Measurements from ENCODE around the gene UBE3D. TPM values are rescaled to one million over a fixed set of nuclear protein-coding genes. Genes with fewer than 3 reads are reported as not detected.
"Not testable (repeated sequence)": the region's sequence is repeated elsewhere in the genome, so short reads cannot be mapped to it uniquely, and the experiment has no call there.

The UBE3D gene
- total RNA-seq, 1 donor from 2014 or later = 10.3 TPM

DNA sequence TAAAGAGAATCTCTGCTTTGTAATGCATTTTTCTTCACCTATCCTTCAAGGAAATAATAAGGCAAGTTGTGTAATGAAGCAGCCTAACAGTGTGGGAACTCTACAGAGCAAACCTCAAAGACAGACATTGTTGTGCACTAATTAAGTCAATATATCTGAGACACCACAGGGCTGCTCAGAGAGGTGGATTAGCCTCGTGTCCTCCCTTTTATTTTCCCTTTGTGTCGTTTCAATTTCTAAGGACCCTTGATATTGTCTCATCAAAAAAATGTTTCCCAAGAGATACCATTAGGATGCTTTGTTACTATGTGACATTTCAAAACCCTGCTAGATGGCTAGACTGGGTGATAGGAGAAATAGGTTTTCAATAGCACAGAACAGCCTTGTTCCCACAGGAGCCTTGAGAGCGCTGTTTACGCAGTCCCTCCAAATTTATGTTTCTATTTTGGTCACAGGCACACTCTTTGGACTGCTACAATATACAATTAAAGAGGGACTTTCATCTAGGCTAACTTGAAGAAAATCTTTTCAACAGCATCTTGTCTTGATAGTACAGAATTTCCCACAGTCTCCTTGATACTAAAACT lies 23.1 kb downstream of the UBE3D start:
- H3K4me1 Mint-ChIP-seq = peaks cover 18% of the 10 kb centered on the region

DNA sequence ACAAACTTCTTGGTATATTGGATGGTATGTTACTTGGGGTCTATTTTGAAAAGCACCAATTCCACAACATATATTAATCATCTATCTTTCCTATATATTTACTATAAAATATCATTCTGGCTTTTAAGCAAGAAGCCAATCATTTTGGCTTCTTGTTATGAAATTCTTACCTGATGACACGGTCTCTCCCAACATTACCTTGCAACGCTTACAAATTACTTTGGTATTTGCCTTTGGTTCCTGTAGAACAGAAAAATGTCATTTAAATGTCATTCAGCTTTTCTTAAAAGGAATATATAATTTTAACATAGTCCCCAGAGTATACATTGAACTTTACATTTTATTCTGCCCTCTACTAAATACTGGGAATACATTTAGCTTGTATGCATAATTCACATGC lies 27.4 kb downstream of the UBE3D start:
- no peaks in the 10 kb centered on the region for H3K27me3 Mint-ChIP-seq (ENCODE audit: low read depth)
- H3K36me3 Mint-ChIP-seq (ENCODE audit: low read depth) = peaks cover 28% of the 10 kb centered on the region
- peaks cover 9% of the 10 kb centered on the region for H3K4me1 Mint-ChIP-seq
- H3K4me3 Mint-ChIP-seq = no peak overlapping the region
- no peak for DNase-seq (ENCODE audit: low read depth, low spot score)
- H3K9me3 Mint-ChIP-seq = peaks cover 2% of the 10 kb centered on the region
- no peak for TF ChIP-seq CTCF (conservative IDR thresholded peaks at IDR 0.05)
- H3K27ac Mint-ChIP-seq (ENCODE audit: unreplicated experiment) = no peak overlapping the region

More for the DNA sequence above, 23.1 kb downstream of the UBE3D start:
- Mint-ChIP-seq H3K9me3 (no peaks in the 10 kb centered on the region), H3K27ac (ENCODE audit: unreplicated experiment) (no peak overlapping the region), H3K36me3 (ENCODE audit: low read depth) (peaks cover 2% of the 10 kb centered on the region), H3K4me3 (no peak overlapping the region), H3K27me3 (ENCODE audit: low read depth) (no peaks in the 10 kb centered on the region)
- TF ChIP-seq CTCF (conservative IDR thresholded peaks at IDR 0.05) = no peak
- DNase-seq (ENCODE audit: low read depth, low spot score) = no peak

DNA sequence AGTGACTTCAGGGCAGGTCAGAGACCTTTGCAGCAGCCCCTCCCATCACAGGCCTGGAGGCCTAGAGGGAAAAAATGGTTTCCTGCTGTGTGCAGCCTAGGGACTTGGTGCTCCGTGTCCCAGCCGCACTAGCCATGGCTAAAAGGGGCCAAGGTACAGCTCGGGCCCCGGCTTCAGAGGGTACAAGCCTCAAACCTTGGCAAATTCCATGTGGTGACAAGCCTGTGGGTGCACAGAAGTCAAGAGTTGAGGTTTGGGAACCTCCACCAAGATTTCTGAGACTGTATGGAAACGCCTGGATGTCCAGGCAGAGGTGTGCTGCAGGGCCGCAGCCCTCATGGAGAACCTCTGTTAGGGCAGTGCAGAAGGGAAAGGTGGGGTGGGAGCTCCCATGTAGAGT lies 34.0 kb downstream of the UBE3D start:
- no peak for TF ChIP-seq CTCF (conservative IDR thresholded peaks at IDR 0.05)
- no peak overlapping the region for H3K27ac Mint-ChIP-seq (ENCODE audit: unreplicated experiment)
- H3K4me1 Mint-ChIP-seq = no peaks in the 10 kb centered on the region
- H3K27me3 Mint-ChIP-seq (ENCODE audit: low read depth) = no peaks in the 10 kb centered on the region
- H3K36me3 Mint-ChIP-seq (ENCODE audit: low read depth) = peaks cover 74% of the 10 kb centered on the region
- H3K9me3 Mint-ChIP-seq = peaks cover 20% of the 10 kb centered on the region
- no peak for DNase-seq (ENCODE audit: low read depth, low spot score)
- H3K4me3 Mint-ChIP-seq = no peak overlapping the region

- H3K4me3 Mint-ChIP-seq = no peak overlapping the region
Observed at GRCh38 chr6:83019741-83020140, 45.9 kb downstream of the UBE3D start.

DNA sequence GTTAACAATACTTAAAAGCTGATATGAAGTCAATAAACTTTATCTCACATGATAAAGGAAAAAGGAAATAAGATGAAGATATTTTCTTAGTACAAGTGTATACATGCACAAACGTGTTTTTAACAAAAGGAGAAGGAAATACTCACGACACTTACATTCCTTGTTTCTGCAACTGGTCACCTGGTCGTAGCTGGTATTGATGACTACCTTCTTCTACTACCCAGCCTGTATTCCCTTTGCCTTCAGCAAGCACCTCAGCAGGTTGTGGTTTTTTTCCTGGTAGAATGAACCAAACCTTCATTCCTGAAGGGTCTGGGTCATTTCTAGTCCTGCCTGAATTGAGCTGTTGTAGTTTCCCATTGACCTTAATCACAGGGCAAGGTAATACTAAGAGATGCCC lies 54.5 kb downstream of the UBE3D start:
- H3K27me3 Mint-ChIP-seq (ENCODE audit: low read depth) = not testable (repeated sequence)

More at GRCh38 chr6:83019741-83020140, 45.9 kb downstream of the UBE3D start:
- no peak for DNase-seq (ENCODE audit: low read depth, low spot score)
- H3K27ac Mint-ChIP-seq (ENCODE audit: unreplicated experiment) = no peak overlapping the region
- TF ChIP-seq CTCF (conservative IDR thresholded peaks at IDR 0.05) = no peak
- no peaks in the 10 kb centered on the region for H3K27me3 Mint-ChIP-seq (ENCODE audit: low read depth)
- H3K4me1 Mint-ChIP-seq = no peaks in the 10 kb centered on the region
- H3K9me3 Mint-ChIP-seq = peaks cover 11% of the 10 kb centered on the region
- peaks cover 41% of the 10 kb centered on the region for H3K36me3 Mint-ChIP-seq (ENCODE audit: low read depth)

GRCh38 chr6:83008626-83009025 lies 57.0 kb downstream of the UBE3D start:
- Mint-ChIP-seq H3K27ac (ENCODE audit: unreplicated experiment) (no peak overlapping the region), H3K4me1 (no peaks in the 10 kb centered on the region), H3K4me3 (no peak overlapping the region), H3K36me3 (ENCODE audit: low read depth) (peaks cover 33% of the 10 kb centered on the region), H3K27me3 (ENCODE audit: low read depth) (no peaks in the 10 kb centered on the region), H3K9me3 (peaks cover 4% of the 10 kb centered on the region)
- no peak for DNase-seq (ENCODE audit: low read depth, low spot score)
- no peak for TF ChIP-seq CTCF (conservative IDR thresholded peaks at IDR 0.05)

More for the DNA sequence above, 54.5 kb downstream of the UBE3D start:
- H3K4me3 Mint-ChIP-seq; H3K27ac Mint-ChIP-seq (ENCODE audit: unreplicated experiment); DNase-seq (ENCODE audit: low read depth, low spot score); H3K4me1 Mint-ChIP-seq; H3K9me3 Mint-ChIP-seq: not testable (repeated sequence)
- peaks cover 54% of the 10 kb centered on the region for H3K36me3 Mint-ChIP-seq (ENCODE audit: low read depth)

All from neural crest cell (in vitro differentiated cells).